SH-SY5Y (cell line): Measurements from ENCODE around the gene LIN37.

Source experiments
- GATA2 ChIP-seq: IDR thresholded peaks from 2 replicates; pipeline ENCODE4 v1.6.1; 2011; ENCODE audit warnings: mild to moderate bottlenecking, low read depth, low read length
- GATA3 ChIP-seq: IDR thresholded peaks from 2 replicates; pipeline ENCODE4 v1.6.1; 2011; ENCODE audit warnings: low read depth, mild to moderate bottlenecking, low read length, moderate library complexity

GRCh38 chr19:35736913-35737886 is 11.2 kb upstream of the LIN37 start:
- no peak for TF ChIP-seq GATA2
- TF ChIP-seq GATA3 = no peak
